ENCODE data around the gene SH3TC2. TPM values are rescaled to one million over a fixed set of nuclear protein-coding genes. Genes with fewer than 3 reads are reported as not detected.

The SH3TC2 gene
- total RNA-seq, 1 donor from 2014 or later = 70.0 TPM

- DNase-seq (ENCODE audit: low spot score) = no peak
Measured at GRCh38 chr5:149028984-149029383, 33.9 kb downstream of the SH3TC2 start.

- DNase-seq (ENCODE audit: low spot score) = no peak
Measured at GRCh38 chr5:149028161-149028560, 34.7 kb downstream of the SH3TC2 start.

GRCh38 chr5:149027636-149028035 is 35.2 kb downstream of the SH3TC2 start:
- DNase-seq (ENCODE audit: low spot score) = no peak

- no peak for DNase-seq (ENCODE audit: low spot score)
Measured at GRCh38 chr5:149024943-149025342, 37.9 kb downstream of the SH3TC2 start.

- no peak for DNase-seq (ENCODE audit: low spot score)
Measured at GRCh38 chr5:149024477-149024876, 38.4 kb downstream of the SH3TC2 start.

- DNase-seq (ENCODE audit: low spot score) = no peak
Measured at GRCh38 chr5:149022200-149022599, 40.7 kb downstream of the SH3TC2 start.

GRCh38 chr5:149019679-149020078 is 43.2 kb downstream of the SH3TC2 start:
- DNase-seq (ENCODE audit: low spot score) = no peak

GRCh38 chr5:149018909-149019443 is 43.9 kb downstream of the SH3TC2 start:
- no peak for DNase-seq (ENCODE audit: low spot score)

- no peak for DNase-seq (ENCODE audit: low spot score)
Measured at GRCh38 chr5:149017636-149018035, 45.2 kb downstream of the SH3TC2 start.

- DNase-seq (ENCODE audit: low spot score) = no peak
Measured at GRCh38 chr5:149015561-149015960, 47.3 kb downstream of the SH3TC2 start.

GRCh38 chr5:149015126-149015525 is 47.7 kb downstream of the SH3TC2 start:
- no peak for DNase-seq (ENCODE audit: low spot score)

GRCh38 chr5:149014571-149015031 is 48.3 kb downstream of the SH3TC2 start:
- no peak for DNase-seq (ENCODE audit: low spot score)

GRCh38 chr5:149013796-149014195 is 49.1 kb downstream of the SH3TC2 start:
- no peak for DNase-seq (ENCODE audit: low spot score)

GRCh38 chr5:149012350-149012749 is 50.5 kb downstream of the SH3TC2 start:
- no peak for DNase-seq (ENCODE audit: low spot score)

- no peak for DNase-seq (ENCODE audit: low spot score)
Measured at GRCh38 chr5:149011728-149012127, 51.1 kb downstream of the SH3TC2 start.

GRCh38 chr5:149011084-149011483 is 51.8 kb downstream of the SH3TC2 start:
- DNase-seq (ENCODE audit: low spot score) = no peak

GRCh38 chr5:149007174-149007573 is 55.7 kb downstream of the SH3TC2 start:
- no peak for DNase-seq (ENCODE audit: low spot score)

- DNase-seq (ENCODE audit: low spot score) = no peak
Measured at GRCh38 chr5:149006426-149006825, 56.4 kb downstream of the SH3TC2 start.

GRCh38 chr5:149005077-149005892 is 57.6 kb downstream of the SH3TC2 start:
- DNase-seq (ENCODE audit: low spot score) = no peak

- DNase-seq (ENCODE audit: low spot score) = no peak
Measured at GRCh38 chr5:149004559-149004958, 58.3 kb downstream of the SH3TC2 start.

GRCh38 chr5:149002761-149003689 is 59.8 kb downstream of the SH3TC2 start:
- DNase-seq (ENCODE audit: low spot score) = no peak

- DNase-seq (ENCODE audit: low spot score) = no peak
Measured at GRCh38 chr5:149002053-149002452, 60.8 kb downstream of the SH3TC2 start.
